H1 (cell line): Measurements from ENCODE around the gene KLK6. TPM values are rescaled to one million over a fixed set of nuclear protein-coding genes. Genes with fewer than 3 reads are reported as not detected.

Experiments
- CTCF ChIA-PET: fragments of 300-600 bp; sonication (Branson Sonifier 250); formaldehyde crosslinking; loops from one replicate; lab custom pipeline; 2021; ENCODE audit not compliant: partially characterized antibody; lab: Charles Lee
- POLR2A ChIA-PET: fragments of 300-600 bp; sonication (Branson Sonifier 250); formaldehyde crosslinking; loops from one replicate; lab custom pipeline; 2021; ENCODE audit warnings: inconsistent platforms; ENCODE audit not compliant: partially characterized antibody; lab: Charles Lee
- DNase-seq, 2 experiments: peaks; one replicate each; pipeline versions ENCODE4 v3.0.0 to v3.0.0-alpha.2; 2010 to 2022; ENCODE audit warnings: low spot score in 2 of 2, low read depth in 1 of 2, mixed read lengths in 1 of 2
- FAIRE-seq: peaks from 2 replicates; lab custom pipeline; 2011; peaks lifted over from hg19 to GRCh38; lab: Jason Lieb, UNC
- H2AFZ ChIP-seq: 2 replicates; pipeline ENCODE4 v1.8.1; 2012; ENCODE audit warnings: low read length, inconsistent platforms
- H2AK5ac ChIP-seq: 2 replicates; pipeline ENCODE4 v1.6.1; 2013; ENCODE audit warnings: low read depth, low read length
- H2BK120ac ChIP-seq: replicated peaks from 2 replicates; pipeline ENCODE3; 2013; ENCODE audit warnings: low read depth, low read length, inconsistent platforms
- H2BK12ac ChIP-seq: 2 replicates; pipeline ENCODE4 v1.6.1; 2013; ENCODE audit warnings: low read depth, low read length
- H2BK15ac ChIP-seq: 2 replicates; pipeline ENCODE4 v1.6.1; 2013; ENCODE audit warnings: low read length
- H2BK20ac ChIP-seq: 2 replicates; pipeline ENCODE4 v1.6.1; 2013; ENCODE audit warnings: low read length
- H2BK5ac ChIP-seq: 2 replicates; pipeline ENCODE4 v1.6.1; 2013; ENCODE audit warnings: low read depth, low read length
- H3K14ac ChIP-seq: 2 replicates; pipeline ENCODE4 v1.6.1; 2013; ENCODE audit warnings: inconsistent platforms; ENCODE audit not compliant: insufficient read length
- H3K18ac ChIP-seq: 2 replicates; pipeline ENCODE4 v1.6.1; 2013; ENCODE audit warnings: low read length; ENCODE audit errors: extremely low read depth
- H3K23ac ChIP-seq: 2 replicates; pipeline ENCODE4 v1.6.1; 2013; ENCODE audit warnings: inconsistent platforms; ENCODE audit not compliant: insufficient read length
- H3K23me2 ChIP-seq: 2 replicates; pipeline ENCODE4 v1.6.1; 2013; ENCODE audit warnings: low read depth, low read length
- H3K27ac ChIP-seq: 2 replicates; pipeline ENCODE4 v1.6.1; 2011; ENCODE audit warnings: low read depth, low read length, inconsistent platforms
- H3K27me3 ChIP-seq, 4 experiments: replicated peaks in 1 of 4; 1 replicate in 1 of 4; 2 replicates in 3 of 4; pipeline versions ENCODE4 v1.6.1 to v1.8.1; 2011 to 2013; ENCODE audit warnings: low read length in 3 of 4, mild to moderate bottlenecking in 3 of 4, inconsistent platforms in 2 of 4, mixed read lengths in 2 of 4, moderate library complexity in 1 of 4; ENCODE audit not compliant: control insufficient read depth in 3 of 4, insufficient read depth in 3 of 4; ENCODE audit errors: extremely low read depth in 1 of 4
- H3K36me3 ChIP-seq, 4 experiments: 2 replicates each; pipeline versions ENCODE4 v1.6.1 to v1.8.1; 2011 to 2013; ENCODE audit warnings: mild to moderate bottlenecking in 4 of 4, low read length in 3 of 4, moderate library complexity in 2 of 4, control low read depth in 1 of 4, inconsistent platforms in 1 of 4; ENCODE audit not compliant: insufficient read depth in 4 of 4, control insufficient read depth in 2 of 4
- H3K4ac ChIP-seq: replicated peaks from 2 replicates; pipeline ENCODE3; 2013; ENCODE audit warnings: low read length, low read depth, mixed read lengths, inconsistent platforms; ENCODE audit not compliant: insufficient read length
- H3K4me1 ChIP-seq, 4 experiments: replicated peaks in 1 of 4; 1 replicate in 1 of 4; 2 replicates in 3 of 4; pipeline versions ENCODE4 v1.6.1 to v1.8.1; 2011 to 2013; ENCODE audit warnings: low read length in 3 of 4, inconsistent platforms in 2 of 4, mixed read lengths in 1 of 4; ENCODE audit not compliant: insufficient read depth in 4 of 4, control insufficient read depth in 3 of 4
- H3K4me2 ChIP-seq, 2 experiments: 2 replicates each; pipeline versions ENCODE4 v1.6.1 to v1.8.1; 2011 to 2013; ENCODE audit warnings: low read depth in 2 of 2, low read length in 2 of 2, control low read depth in 1 of 2, inconsistent platforms in 1 of 2, mild to moderate bottlenecking in 1 of 2; ENCODE audit not compliant: insufficient read depth in 1 of 2
- H3K4me3 ChIP-seq, 4 experiments: fragments of 200-600, 300-600 bp in 1 of 4; sonication (generic), shearing (Covaris generic), sonication (Bioruptor Twin) in 1 of 4; 2 replicates each; pipeline versions ENCODE4 v1.5.1 to v1.8.1; 2011 to 2016; ENCODE audit warnings: low read length in 4 of 4, low read depth in 3 of 4, control low read depth in 2 of 4, inconsistent platforms in 2 of 4, mild to moderate bottlenecking in 2 of 4, mixed read lengths in 1 of 4, moderate library complexity in 1 of 4; ENCODE audit not compliant: insufficient read depth in 2 of 4; ENCODE audit errors: extremely low read depth in 1 of 4
- H3K56ac ChIP-seq: replicated peaks from 2 replicates; pipeline ENCODE3; 2013; ENCODE audit warnings: low read depth, mild to moderate bottlenecking, mixed read lengths, low read length, inconsistent platforms; ENCODE audit not compliant: insufficient read length
- H3K79me1 ChIP-seq: 2 replicates; pipeline ENCODE4 v1.6.1; 2013; ENCODE audit warnings: low read depth, low read length, control low read depth
- H3K79me2 ChIP-seq, 2 experiments: 2 replicates each; pipeline versions ENCODE4 v1.6.1 to v1.8.1; 2012 to 2013; ENCODE audit warnings: low read length in 2 of 2, mild to moderate bottlenecking in 2 of 2, inconsistent platforms in 1 of 2; ENCODE audit not compliant: insufficient read depth in 2 of 2, control insufficient read depth in 1 of 2
- H3K9ac ChIP-seq, 4 experiments: replicated peaks in 1 of 4; 1 replicate in 1 of 4; 2 replicates in 3 of 4; pipeline versions ENCODE4 v1.6.1 to v1.8.1; 2011 to 2013; ENCODE audit warnings: low read depth in 3 of 4, low read length in 3 of 4, control low read depth in 2 of 4, mild to moderate bottlenecking in 2 of 4, moderate library complexity in 2 of 4, inconsistent platforms in 1 of 4; ENCODE audit errors: extremely low read depth in 1 of 4
- H3K9me3 ChIP-seq, 2 experiments: 2 replicates each; pipeline versions ENCODE4 v1.6.1 to v1.8.1; 2012 to 2013; ENCODE audit warnings: mild to moderate bottlenecking in 2 of 2, moderate library complexity in 2 of 2, control low read depth in 1 of 2, inconsistent platforms in 1 of 2, low read depth in 1 of 2, low read length in 1 of 2, mixed read lengths in 1 of 2; ENCODE audit not compliant: insufficient read depth in 2 of 2
- H4K20me1 ChIP-seq, 2 experiments: replicated peaks in 1 of 2; 2 replicates each; pipeline versions ENCODE3 to v1.8.1; 2011 to 2013; ENCODE audit warnings: inconsistent platforms in 2 of 2, low read length in 2 of 2, mild to moderate bottlenecking in 1 of 2; ENCODE audit not compliant: insufficient read depth in 2 of 2, control insufficient read depth in 1 of 2
- H4K5ac ChIP-seq: 2 replicates; pipeline ENCODE4 v1.6.1; 2013; ENCODE audit warnings: low read length, low read depth, mixed read lengths, inconsistent platforms; ENCODE audit not compliant: insufficient read length
- H4K8ac ChIP-seq: 2 replicates; pipeline ENCODE4 v1.8.0; 2013; ENCODE audit warnings: mild to moderate bottlenecking, moderate library complexity, low read length, inconsistent platforms; ENCODE audit not compliant: insufficient read depth; ENCODE audit errors: extremely low read depth
- H4K91ac ChIP-seq: replicated peaks from 2 replicates; pipeline ENCODE3; 2013; ENCODE audit warnings: low read length, mixed read lengths, inconsistent platforms; ENCODE audit not compliant: insufficient read length
- BACH1 ChIP-seq: IDR thresholded peaks from 2 replicates; pipeline ENCODE4 v1.6.1; 2012; ENCODE audit warnings: low read length, improper control_type of control experiment
- RXRA ChIP-seq: IDR thresholded peaks from 2 replicates; pipeline ENCODE4 v1.6.1; 2011; ENCODE audit warnings: low read depth, mild to moderate bottlenecking, low read length, moderate library complexity; ENCODE audit not compliant: insufficient read depth
- SUZ12 ChIP-seq: fragments of 200-600 bp; sonication (generic); IDR thresholded peaks from 2 replicates; pipeline ENCODE4 v1.6.1; 2012; ENCODE audit warnings: mild to moderate bottlenecking, inconsistent platforms, low read length, moderate library complexity, mixed read lengths
- TBP ChIP-seq: IDR thresholded peaks from 2 replicates; pipeline ENCODE4 v1.6.1; 2011; ENCODE audit warnings: low read depth, low read length, improper control_type of control experiment
- TEAD4 ChIP-seq: IDR thresholded peaks from 2 replicates; pipeline ENCODE4 v1.6.1; 2012; ENCODE audit warnings: low read depth, low read length, inconsistent platforms, mixed read lengths
- whole genome bisulfite sequencing, 2 experiments: shearing (Covaris generic) in 1 of 2; methylation state at CpG; one replicate each; pipeline versions ENCODE4 v1.1.6 to v1.1.7; 2013 to 2015; ENCODE audit warnings: low lambda C conversion rate in 2 of 2, mixed read lengths in 2 of 2, inconsistent platforms in 1 of 2, low coverage in 1 of 2, missing lambda C conversion rate in 1 of 2; ENCODE audit not compliant: insufficient replicate concordance in 2 of 2, insufficient coverage in 1 of 2, insufficient read length in 1 of 2; ENCODE audit errors: extremely low coverage in 1 of 2, missing lambda C conversion rate in 1 of 2; 5-methylcytosine and 5-hydroxymethylcytosine counted together
- polyA plus RNA-seq, 7 experiments: library from polyadenylated mRNA; depleted of rRNA in 3 of 7; stranded (reverse) in 5 of 7; unstranded in 2 of 7; fragments of >200 nt in 5 of 7; fragments of 200-250 nt in 2 of 7; gene quantifications; 1 replicate in 5 of 7; 2 replicates in 1 of 7; 4 replicates in 1 of 7; pipeline versions ENCODE4 v1.2.1 to v1.2.3, GENCODE V29; 2011 to 2013; ENCODE audit warnings: missing spikeins in 2 of 7, mixed read lengths in 2 of 7
- total RNA-seq: library from RNA; stranded (reverse); fragmentation: NEBNext Ultra II Directional; extraction: Animal tissue kit (Norgen Biotek cat#: 25700); gene quantifications from 2 replicates; pipeline ENCODE4 v1.2.1, GENCODE V29; 2021

KLK6 gene
- total and polyA plus RNA-seq, 2 of the 8 experiments (the other 6 are each of a cell fraction or from before 2014, with no cell fraction given): 0.69 to 3.2 TPM

DNA sequence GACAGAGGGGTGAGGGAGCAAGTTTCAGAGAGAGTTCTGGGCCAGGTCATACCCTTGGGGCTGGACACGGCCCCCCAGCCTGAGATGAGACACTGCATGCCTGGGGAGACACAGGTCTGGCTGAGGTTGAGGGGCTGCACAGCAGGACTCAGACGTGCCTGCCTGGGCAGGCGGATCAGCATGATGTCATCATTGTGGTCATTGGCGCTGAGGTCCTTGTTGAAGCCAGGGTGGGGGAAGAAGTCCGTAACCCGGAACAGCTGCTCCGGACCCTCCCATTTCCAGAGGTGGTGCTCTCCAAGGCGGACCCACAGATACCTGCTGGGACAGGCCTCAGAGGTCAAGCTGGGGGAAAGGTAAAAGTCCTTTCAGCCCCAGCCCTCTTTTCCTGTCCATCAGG lies 37.0 kb upstream of the KLK6 start:
- Histone ChIP-seq H3K27me3 (no peaks in the 10 kb centered on the region), H2BK120ac (no peak overlapping the region), H3K23ac (no peak overlapping the region), H3K14ac (no peak overlapping the region), H2AK5ac (no peak overlapping the region), H2AFZ (no peak overlapping the region), H4K91ac (no peak overlapping the region), H3K9me3 (no peaks in the 10 kb centered on the region), H3K9ac (no peak overlapping the region), H3K18ac (no peak overlapping the region), H3K4me1 (peaks cover 0 to 9% (median 2%) of the 10 kb centered on the region in 4 experiments; a peak in 4 of 7 replicates), H3K4me3 (no peak overlapping the region), H3K23me2 (no peaks in the 10 kb centered on the region), H4K5ac (no peak overlapping the region), H3K56ac (no peak overlapping the region), H2BK5ac (no peak overlapping the region), H3K4ac (no peak overlapping the region), H3K79me1 (no peaks in the 10 kb centered on the region), H4K20me1 (no peaks in the 10 kb centered on the region), H4K8ac (no peak overlapping the region; the same call in 1 of the 2 replicates), H2BK15ac (no peak overlapping the region), H3K4me2 (no peak overlapping the region), H3K36me3 (no peaks in the 10 kb centered on the region), H2BK20ac (no peak overlapping the region), H3K79me2 (no peaks in the 10 kb centered on the region), H2BK12ac (no peak overlapping the region), H3K27ac (no peak overlapping the region)
- no peak for DNase-seq
- TF ChIP-seq BACH1 (no peak), TEAD4 (no peak), RXRA (no peak), SUZ12 (no peak), TBP (no peak)
- CTCF ChIA-PET: interaction anchor here (1.3 kb wide), 1 partner anchor 11 kb away, joined by 6 read pairs; no protein-coding TSS in a partner anchor
- POLR2A ChIA-PET: no interaction called here
- WGBS, 2 experiments: 78% methylated on average over 8 of the region's 8 CpGs; no CpG with 5 or more reads in 1 of the 2 experiments
- FAIRE-seq: no peak
